GM12801 (cell line): ENCODE measurements around the gene TBC1D1.

Experiments used
- TF ChIP-seq, protein P1 (sequence below): IDR thresholded peaks from one replicate; pipeline ENCODE4 v1.5.1; 2011; ENCODE audit warnings: control low read depth; ENCODE audit not compliant: insufficient read length; ENCODE audit errors: extremely low read depth

The TBC1D1 gene

DNA sequence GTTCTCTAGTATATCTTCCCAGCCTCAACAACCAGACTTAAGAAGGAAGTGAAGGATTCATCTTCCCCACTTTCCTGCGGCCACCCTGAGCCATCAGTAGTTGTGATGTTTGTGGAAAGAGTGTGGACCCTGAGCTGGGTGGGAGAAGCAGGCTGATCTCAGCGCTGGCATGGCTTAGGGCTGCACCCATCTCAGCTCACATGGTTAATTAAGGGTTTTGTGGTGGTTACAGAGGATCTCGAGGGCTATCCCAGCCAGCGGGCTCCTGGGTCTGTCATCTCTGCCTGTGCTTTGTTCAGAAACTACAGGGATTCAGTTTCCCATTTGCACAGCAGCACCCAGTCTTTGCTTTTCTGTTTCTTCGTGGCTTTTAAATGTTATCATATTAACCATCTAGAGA is 232.7 kb downstream of the TBC1D1 start:
- TF ChIP-seq, protein P1, sequence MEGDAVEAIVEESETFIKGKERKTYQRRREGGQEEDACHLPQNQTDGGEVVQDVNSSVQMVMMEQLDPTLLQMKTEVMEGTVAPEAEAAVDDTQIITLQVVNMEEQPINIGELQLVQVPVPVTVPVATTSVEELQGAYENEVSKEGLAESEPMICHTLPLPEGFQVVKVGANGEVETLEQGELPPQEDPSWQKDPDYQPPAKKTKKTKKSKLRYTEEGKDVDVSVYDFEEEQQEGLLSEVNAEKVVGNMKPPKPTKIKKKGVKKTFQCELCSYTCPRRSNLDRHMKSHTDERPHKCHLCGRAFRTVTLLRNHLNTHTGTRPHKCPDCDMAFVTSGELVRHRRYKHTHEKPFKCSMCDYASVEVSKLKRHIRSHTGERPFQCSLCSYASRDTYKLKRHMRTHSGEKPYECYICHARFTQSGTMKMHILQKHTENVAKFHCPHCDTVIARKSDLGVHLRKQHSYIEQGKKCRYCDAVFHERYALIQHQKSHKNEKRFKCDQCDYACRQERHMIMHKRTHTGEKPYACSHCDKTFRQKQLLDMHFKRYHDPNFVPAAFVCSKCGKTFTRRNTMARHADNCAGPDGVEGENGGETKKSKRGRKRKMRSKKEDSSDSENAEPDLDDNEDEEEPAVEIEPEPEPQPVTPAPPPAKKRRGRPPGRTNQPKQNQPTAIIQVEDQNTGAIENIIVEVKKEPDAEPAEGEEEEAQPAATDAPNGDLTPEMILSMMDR: no peak

DNA sequence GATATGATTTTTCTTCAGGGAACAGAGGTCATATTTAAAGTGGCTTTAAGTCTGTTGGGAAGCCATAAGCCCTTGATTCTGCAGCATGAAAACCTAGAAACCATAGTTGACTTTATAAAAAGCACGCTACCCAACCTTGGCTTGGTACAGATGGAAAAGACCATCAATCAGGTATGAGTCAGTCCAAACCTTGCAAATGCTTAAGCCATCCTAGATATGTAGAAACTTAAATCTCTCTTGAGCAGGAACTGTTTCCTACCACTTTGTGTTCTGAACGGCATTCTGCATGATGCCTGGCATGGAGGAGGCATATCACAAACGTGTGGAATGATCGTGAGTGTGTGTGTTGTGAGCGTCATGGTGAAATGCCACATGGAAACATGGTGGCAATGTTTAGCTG is 234.1 kb downstream of the TBC1D1 start:
- TF ChIP-seq, protein P1: no peak

DNA sequence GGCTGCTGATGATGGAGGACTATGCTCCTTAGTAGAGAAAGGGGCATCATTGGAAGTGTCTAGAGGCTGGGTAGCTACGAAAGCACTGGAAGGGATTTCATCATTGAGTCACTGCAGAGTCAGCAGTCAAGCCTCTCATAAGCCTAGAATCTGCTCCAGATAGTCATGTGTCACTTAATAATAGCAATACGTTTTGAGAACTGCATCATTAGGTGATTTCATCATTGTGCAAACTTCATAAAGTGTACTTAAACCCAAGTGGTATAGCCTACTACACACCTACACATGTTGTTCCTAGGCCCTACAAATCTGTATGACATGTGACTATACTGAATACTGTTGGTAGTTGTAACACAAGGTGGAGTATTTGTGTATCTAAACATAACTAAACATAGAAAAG is 234.9 kb downstream of the TBC1D1 start:
- TF ChIP-seq, protein P1: no peak

DNA sequence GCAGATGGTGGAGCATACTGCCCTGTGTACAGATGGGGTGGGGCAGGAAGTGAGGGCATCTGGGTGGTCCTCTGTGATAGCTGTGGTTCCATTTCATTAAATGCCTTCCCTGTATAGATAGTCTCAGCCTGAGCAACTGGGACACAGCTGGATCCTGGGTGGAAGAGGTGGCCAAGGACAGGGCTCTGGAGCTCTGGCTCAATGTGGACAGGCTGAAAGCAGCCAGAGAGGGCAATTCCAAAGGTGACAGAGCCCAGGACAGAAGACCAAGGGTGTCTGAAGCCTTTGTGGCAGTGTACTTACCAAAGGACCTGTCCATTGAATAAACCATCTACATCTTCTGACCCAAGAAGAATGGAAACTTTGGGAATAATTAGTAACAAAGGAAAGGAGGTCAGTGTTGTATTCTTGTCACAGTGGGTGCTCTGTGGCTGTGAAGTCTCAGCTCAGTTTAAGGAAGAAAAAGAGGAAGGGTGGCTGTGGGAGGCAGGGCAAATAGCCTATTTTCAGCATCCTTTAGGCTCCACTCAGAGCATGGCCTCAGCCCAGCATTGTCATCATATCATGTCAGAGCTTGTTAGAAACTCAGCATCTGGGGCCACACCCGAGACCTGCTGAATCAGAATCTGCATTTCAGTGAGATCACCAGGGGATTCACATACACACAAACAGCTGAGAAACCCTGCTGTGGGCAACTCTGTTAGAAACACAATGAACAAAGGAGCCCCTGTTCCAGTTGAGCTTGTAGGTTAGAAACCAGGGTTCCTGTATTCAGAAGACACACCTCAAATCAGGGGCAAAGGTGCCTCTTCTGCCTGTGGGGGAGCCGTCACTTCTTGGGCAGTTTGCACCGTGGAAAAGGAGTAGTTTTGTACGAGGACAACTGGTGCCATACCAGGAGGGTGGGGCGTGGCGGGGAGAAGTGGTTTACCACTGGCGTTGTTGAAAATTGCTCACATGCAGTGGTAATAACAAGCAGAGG is 237.9 kb downstream of the TBC1D1 start:
- TF ChIP-seq, protein P1: no peak

DNA sequence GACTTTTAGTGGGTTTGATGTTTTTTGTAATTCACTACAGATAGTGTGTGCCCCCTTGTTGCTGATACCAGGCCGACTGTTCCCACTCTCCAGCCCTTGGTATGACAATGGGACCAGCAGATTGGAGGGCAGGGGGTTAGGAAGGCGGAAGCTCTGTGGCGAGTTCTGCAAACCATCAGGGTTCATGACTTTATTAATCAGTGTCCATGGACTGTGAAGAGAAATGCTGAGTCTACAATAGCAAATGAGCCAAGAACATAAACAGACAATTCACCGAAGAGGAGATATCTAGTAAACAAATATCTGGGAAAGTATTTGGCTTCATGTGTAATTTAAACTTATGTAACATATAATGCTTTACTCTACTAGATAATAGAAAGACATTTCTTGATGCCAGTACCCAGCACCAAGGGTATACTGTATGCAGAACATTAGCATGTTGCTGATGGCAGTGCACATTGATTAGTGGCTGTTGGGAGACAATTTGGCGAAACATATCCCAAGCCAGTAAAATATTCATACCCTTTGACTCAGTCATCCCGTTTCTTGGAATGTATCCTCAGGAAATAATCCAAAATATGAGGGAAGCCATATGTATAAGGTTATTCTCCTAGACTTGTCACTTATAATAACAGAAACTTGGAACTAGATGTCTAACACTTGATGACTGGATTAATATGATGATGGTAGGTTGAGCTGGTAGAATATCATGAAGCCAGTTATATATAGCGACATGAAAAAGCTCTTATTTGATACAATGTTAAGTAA is 238.8 kb downstream of the TBC1D1 start:
- TF ChIP-seq, protein P1: no peak

DNA sequence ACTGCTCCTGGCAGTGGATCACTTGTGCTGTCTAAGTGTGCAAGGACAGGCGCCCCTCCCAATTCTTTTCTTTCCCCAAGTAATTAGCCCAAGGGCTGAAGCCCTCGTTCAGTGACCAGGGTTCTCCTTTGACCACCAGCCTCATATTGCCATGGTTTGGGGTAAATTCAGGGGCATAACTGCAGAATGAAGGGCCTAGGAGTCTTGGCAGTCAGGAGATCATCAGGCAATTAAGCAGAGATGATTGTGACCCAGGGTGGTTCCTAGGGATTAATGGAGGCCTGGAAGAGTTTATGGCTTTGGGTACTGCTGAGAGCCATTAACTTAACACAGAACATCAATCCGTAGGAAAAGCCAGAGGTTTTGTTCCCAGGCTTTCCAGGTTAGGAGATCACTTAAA is 240.0 kb downstream of the TBC1D1 start:
- TF ChIP-seq, protein P1: no peak

DNA sequence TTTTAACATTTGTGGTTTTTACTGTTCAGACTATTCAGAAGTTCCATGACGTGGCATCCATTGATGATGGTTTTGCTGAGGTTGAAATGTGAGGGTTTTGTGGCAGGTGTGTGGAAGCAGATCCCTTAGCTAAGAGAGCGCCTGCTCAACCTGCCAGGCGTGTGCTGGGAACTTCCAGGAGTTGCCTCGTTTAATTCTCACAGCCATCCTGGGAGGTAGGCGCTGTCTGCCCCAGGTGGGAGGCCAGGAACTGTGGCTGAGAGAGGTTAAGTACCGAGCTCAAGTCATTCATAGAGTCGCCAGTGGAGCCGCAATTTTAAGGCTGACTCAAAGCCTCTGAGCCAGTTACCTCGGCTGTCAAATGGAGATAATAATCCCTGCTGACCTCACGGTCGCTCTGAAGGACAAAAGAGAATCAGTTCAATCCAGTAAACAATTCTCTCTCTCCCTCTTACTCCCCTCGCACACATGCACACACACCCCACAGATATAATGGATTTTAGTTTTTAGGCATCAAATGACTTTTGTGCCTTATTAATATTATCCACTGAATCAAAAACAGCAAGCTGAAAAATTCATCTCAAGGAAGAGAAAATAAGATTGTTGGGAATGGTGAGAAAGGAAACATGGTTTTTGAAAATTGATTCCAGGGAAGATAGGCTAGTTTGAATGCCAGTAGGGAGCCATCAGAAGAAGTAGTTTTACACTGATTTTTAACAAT is 240.6 kb downstream of the TBC1D1 start:
- TF ChIP-seq, protein P1: no peak
